ENCODE measurements around the gene SORD.

DNA sequence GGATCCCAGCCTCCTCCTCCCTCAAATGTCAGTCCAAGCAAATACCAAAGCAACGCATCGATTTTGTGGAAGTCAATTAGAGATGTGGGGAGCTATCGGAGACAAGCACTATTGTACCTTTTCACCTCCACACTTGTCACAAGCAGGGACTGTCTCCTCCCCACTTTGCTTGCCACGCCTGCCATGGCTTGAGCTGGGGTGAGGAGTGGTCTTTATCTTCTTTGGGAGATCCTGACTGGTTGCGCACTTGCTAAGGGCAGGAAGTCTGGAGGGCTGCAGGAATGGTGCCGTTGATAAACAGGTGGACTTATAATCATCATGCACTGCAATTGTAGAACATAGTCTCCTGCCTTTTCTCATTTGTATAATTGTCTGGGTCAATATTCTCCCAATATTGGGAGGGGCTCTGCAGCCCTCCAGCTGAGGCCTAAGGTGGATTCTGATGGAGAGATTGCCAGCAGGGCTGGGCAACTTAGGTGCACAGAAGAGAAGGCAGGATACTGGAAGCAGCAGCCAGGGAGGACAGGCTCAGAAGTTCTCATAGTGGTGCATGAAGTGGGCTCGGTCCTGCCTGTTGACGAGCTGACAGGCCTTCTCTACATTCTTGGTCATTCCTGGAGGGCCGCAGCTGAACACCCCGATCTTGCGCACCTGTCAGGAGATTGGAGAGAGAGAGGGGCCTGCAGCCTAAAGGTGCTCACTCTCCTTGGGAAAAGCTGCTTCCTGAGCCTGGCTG, 70.8 kb downstream of the SORD start:
- no peak for TF ChIP-seq POLR2A (conservative IDR thresholded peaks at IDR 0.05)
- no peak for TF ChIP-seq TAL1 (IDR thresholded peaks at IDR 0.05)
- TF ChIP-seq, protein P1, sequence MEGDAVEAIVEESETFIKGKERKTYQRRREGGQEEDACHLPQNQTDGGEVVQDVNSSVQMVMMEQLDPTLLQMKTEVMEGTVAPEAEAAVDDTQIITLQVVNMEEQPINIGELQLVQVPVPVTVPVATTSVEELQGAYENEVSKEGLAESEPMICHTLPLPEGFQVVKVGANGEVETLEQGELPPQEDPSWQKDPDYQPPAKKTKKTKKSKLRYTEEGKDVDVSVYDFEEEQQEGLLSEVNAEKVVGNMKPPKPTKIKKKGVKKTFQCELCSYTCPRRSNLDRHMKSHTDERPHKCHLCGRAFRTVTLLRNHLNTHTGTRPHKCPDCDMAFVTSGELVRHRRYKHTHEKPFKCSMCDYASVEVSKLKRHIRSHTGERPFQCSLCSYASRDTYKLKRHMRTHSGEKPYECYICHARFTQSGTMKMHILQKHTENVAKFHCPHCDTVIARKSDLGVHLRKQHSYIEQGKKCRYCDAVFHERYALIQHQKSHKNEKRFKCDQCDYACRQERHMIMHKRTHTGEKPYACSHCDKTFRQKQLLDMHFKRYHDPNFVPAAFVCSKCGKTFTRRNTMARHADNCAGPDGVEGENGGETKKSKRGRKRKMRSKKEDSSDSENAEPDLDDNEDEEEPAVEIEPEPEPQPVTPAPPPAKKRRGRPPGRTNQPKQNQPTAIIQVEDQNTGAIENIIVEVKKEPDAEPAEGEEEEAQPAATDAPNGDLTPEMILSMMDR (IDR thresholded peaks at IDR 0.05 in 2 of 3, conservative IDR thresholded peaks at IDR 0.05 in 1 of 3; ENCODE audit: insufficient read depth in 2 of 3, low read depth in 1 of 3, low read length in 3 of 3) = no peak
- TF ChIP-seq ZNF24 (IDR thresholded peaks at IDR 0.05) = no peak
- TF ChIP-seq, protein P2, sequence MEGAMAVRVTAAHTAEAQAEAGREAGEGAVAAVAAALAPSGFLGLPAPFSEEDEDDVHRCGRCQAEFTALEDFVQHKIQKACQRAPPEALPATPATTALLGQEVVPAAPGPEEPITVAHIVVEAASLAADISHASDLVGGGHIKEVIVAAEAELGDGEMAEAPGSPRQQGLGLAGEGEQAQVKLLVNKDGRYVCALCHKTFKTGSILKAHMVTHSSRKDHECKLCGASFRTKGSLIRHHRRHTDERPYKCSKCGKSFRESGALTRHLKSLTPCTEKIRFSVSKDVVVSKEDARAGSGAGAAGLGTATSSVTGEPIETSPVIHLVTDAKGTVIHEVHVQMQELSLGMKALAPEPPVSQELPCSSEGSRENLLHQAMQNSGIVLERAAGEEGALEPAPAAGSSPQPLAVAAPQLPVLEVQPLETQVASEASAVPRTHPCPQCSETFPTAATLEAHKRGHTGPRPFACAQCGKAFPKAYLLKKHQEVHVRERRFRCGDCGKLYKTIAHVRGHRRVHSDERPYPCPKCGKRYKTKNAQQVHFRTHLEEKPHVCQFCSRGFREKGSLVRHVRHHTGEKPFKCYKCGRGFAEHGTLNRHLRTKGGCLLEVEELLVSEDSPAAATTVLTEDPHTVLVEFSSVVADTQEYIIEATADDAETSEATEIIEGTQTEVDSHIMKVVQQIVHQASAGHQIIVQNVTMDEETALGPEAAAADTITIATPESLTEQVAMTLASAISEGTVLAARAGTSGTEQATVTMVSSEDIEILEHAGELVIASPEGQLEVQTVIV (CRISPR knock-in tag; IDR thresholded peaks at IDR 0.05; ENCODE audit: borderline replicate concordance) = no peak
- no peak for TF ChIP-seq CBFB (CRISPR knock-in tag; IDR thresholded peaks at IDR 0.05)
- TF ChIP-seq, protein P3, sequence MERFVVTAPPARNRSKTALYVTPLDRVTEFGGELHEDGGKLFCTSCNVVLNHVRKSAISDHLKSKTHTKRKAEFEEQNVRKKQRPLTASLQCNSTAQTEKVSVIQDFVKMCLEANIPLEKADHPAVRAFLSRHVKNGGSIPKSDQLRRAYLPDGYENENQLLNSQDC (CRISPR knock-in tag; IDR thresholded peaks at IDR 0.05) = no peak
- no peak for TF ChIP-seq ATF7 (IDR thresholded peaks at IDR 0.05)
- no peak for TF ChIP-seq ZNF561 (CRISPR knock-in tag; conservative IDR thresholded peaks at IDR 0.05)
- TF ChIP-seq TEAD4 (IDR thresholded peaks at IDR 0.05; ENCODE audit: low read length) = no peak
- TF ChIP-seq TEAD4 (CRISPR knock-in tag; IDR thresholded peaks at IDR 0.05; ENCODE audit: borderline replicate concordance) = no peak

Data from K562 (cell line).